OCI-LY3 (cell line): ENCODE data around the gene SCARB1.

Experiments
- EZH2phosphoT487 ChIP-seq: fragments of 200-600 bp; shearing (Covaris generic); IDR thresholded peaks from 2 replicates; pipeline ENCODE4 v1.6.1; 2018; ENCODE audit warnings: antibody characterized with exemption, mixed run types, low read depth
- TF ChIP-seq, protein P1 (sequence below): fragments of 200-600, 300-600 bp; sonication (generic); IDR thresholded peaks from 2 replicates; pipeline ENCODE4 v1.5.1; 2014; ENCODE audit warnings: antibody characterized with exemption, low read length, low read depth

DNA sequence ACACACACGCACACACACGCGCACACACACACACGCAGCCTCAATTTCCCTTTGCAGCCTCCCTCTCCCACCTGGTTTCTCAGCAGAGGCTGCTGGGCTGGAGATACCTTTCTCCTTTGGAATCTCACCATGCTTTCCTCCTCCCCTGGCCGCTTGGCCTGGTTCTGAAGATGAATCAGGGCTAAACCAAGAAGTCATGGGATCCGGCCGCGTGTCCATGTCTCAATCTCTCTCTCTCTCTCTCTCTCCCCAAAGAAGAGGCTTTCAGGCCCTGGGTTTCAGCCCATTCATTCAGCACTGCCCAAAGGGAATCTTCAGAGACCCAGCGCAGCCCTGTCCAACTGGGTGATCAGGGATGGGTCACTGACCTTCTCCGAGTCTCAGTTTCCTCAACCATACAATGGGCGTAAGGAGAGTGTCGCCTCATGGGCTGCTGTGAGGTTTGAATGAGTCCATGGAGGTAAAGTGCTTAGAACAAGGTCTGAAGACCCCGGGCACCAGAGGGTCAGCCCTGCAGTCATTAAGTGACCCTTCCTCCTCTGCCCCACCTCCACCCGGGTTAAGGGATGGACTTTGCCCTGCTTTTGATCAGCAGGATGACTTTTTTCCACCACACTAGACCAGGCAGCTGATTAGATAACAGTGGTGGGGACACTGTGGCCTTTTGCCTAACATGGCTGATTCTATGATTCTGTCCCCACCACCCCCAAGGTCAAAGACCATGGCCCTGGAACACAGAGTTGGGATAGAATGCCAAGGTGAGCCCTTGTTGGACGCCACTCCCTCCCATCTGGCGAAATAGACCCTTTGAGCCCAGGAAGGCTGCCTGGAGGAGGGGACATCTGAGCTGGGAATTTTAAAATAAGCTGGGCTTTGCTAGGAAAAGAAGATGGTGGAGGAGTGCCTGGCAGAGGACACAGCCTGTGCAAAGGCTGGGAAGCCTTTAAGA is 42.1 kb downstream of the SCARB1 start:
- TF ChIP-seq, protein P1, sequence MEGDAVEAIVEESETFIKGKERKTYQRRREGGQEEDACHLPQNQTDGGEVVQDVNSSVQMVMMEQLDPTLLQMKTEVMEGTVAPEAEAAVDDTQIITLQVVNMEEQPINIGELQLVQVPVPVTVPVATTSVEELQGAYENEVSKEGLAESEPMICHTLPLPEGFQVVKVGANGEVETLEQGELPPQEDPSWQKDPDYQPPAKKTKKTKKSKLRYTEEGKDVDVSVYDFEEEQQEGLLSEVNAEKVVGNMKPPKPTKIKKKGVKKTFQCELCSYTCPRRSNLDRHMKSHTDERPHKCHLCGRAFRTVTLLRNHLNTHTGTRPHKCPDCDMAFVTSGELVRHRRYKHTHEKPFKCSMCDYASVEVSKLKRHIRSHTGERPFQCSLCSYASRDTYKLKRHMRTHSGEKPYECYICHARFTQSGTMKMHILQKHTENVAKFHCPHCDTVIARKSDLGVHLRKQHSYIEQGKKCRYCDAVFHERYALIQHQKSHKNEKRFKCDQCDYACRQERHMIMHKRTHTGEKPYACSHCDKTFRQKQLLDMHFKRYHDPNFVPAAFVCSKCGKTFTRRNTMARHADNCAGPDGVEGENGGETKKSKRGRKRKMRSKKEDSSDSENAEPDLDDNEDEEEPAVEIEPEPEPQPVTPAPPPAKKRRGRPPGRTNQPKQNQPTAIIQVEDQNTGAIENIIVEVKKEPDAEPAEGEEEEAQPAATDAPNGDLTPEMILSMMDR, result no peak
- TF ChIP-seq EZH2phosphoT487, result no peak
